Sigmoid colon (tissue), 3 donors: ENCODE data around the gene C1orf122.

ENCODE experiments used
- CTCF ChIP-seq, 4 experiments: fragments of 450-650 bp in 3 of 4; fragments of 200-600 bp in 1 of 4; IDR thresholded peaks; one replicate each; pipeline ENCODE4 v1.5.1; 2016 to 2019; ENCODE audit warnings: antibody characterized with exemption in 4 of 4, mild to moderate bottlenecking in 3 of 4, moderate library complexity in 2 of 4
- POLR2A ChIP-seq, 2 donors: fragments of 450-650 bp; IDR thresholded peaks; one replicate each; pipeline ENCODE4 v1.6.1; 2016; ENCODE audit warnings: antibody characterized with exemption in 2 of 2, mild to moderate bottlenecking in 2 of 2, moderate library complexity in 2 of 2

- no peak for TF ChIP-seq POLR2A (IDR thresholded peaks at IDR 0.05)
- TF ChIP-seq CTCF (IDR thresholded peaks at IDR 0.05), result no peak
These were observed 38.2 kb downstream of the C1orf122 start for GRCh38 chr1:37845786-37846185.
